Testis (tissue), 3 donors: ENCODE measurements around the gene HSD17B11. TPM values are rescaled to one million over a fixed set of nuclear protein-coding genes. Genes with fewer than 3 reads are reported as not detected.
A peak's percentile ranks its signal among the peaks of the same experiment; 100 is the strongest.
"Not testable (repeated sequence)": the region's sequence is repeated elsewhere in the genome, so short reads cannot be mapped to it uniquely, and the experiment has no call there.

ENCODE experiments used
- DNase-seq: peaks from one replicate; pipeline ENCODE4 v3.0.0-alpha.2; 2019
- H3K27ac ChIP-seq, 2 donors: fragments of 200-600 bp; sonication (generic); one replicate each; pipeline ENCODE4 v1.5.1; 2019
- H3K27me3 ChIP-seq: fragments of 200-600 bp; sonication (generic); one replicate; pipeline ENCODE4 v1.5.1; 2019
- H3K36me3 ChIP-seq: fragments of 200-600 bp; sonication (generic); one replicate; pipeline ENCODE4 v1.5.1; 2017; ENCODE audit warnings: low read depth; ENCODE audit errors: missing control alignments
- H3K4me1 ChIP-seq: fragments of 200-600 bp; sonication (generic); one replicate; pipeline ENCODE4 v1.5.1; 2019
- H3K4me3 ChIP-seq, 2 donors: fragments of 200-600 bp; sonication (generic); one replicate each; pipeline ENCODE4 v1.5.1; 2017 to 2019
- H3K9me3 ChIP-seq: fragments of 200-600 bp; sonication (generic); one replicate; pipeline ENCODE4 v1.5.1; 2017
- POLR2A ChIP-seq: fragments of 450-650 bp; IDR thresholded peaks from one replicate; pipeline ENCODE4 v1.6.1; 2017; ENCODE audit warnings: antibody characterized with exemption, mild to moderate bottlenecking, moderate library complexity
- WGBS, 2 donors: methylation state at CpG; one replicate each; pipeline ENCODE4 v1.1.5; 2018; 5-methylcytosine and 5-hydroxymethylcytosine counted together
- intact Hi-C: fragments of 100-400 bp; cut with DNase I; formaldehyde crosslinking; loops from one replicate; pipeline ENCODE4 v1.15.1; 2023; ENCODE audit warnings: low total_unique reads
- polyA plus RNA-seq: library from polyadenylated mRNA; stranded (reverse); fragments of 350-450 nt; fragmentation: Illumina TruSeq; extraction: RNeasy Lipid Tissue Mini Kit (QIAGEN cat#74804); gene quantifications from one replicate; pipeline ENCODE4 v1.2.3, GENCODE V29; 2014; ENCODE audit warnings: low read depth, low replicate concordance; ENCODE audit not compliant: insufficient read depth
- total RNA-seq, 2 donors: library from RNA; depleted of rRNA; stranded (reverse); fragments of >200 nt; gene quantifications; one replicate each; pipeline ENCODE4 v1.2.3, GENCODE V29; 2016
- TF ChIP-seq, protein P1 (sequence below), 3 experiments: fragments of 450-650 bp in 2 of 3; fragments of 200-600 bp in 1 of 3; sonication (generic) in 1 of 3; IDR thresholded peaks; one replicate each; pipeline ENCODE4 v1.5.1; 2016 to 2019; ENCODE audit warnings: antibody characterized with exemption in 3 of 3, mild to moderate bottlenecking in 2 of 3, moderate library complexity in 1 of 3

HSD17B11 gene
- total and polyA plus RNA-seq, 3 donors from 2014 or later, result 21.3 to 24.2 (median 22.7) TPM

GRCh38 chr4:87406462-87406861 is 15.5 kb upstream of the HSD17B11 start:
- DNase-seq, result no peak
- Histone ChIP-seq H3K27ac (no peak overlapping the region), H3K4me1 (peaks cover 7% of the 10 kb centered on the region), H3K9me3 (no peaks in the 10 kb centered on the region), H3K27me3 (no peaks in the 10 kb centered on the region), H3K4me3 (no peak overlapping the region), H3K36me3 (no peaks in the 10 kb centered on the region)
- no peak for TF ChIP-seq POLR2A
- intact Hi-C loops, result no loop called here
- 85 to 88% methylated on average over 6 of the region's 6 CpGs for WGBS, 2 donors

DNA sequence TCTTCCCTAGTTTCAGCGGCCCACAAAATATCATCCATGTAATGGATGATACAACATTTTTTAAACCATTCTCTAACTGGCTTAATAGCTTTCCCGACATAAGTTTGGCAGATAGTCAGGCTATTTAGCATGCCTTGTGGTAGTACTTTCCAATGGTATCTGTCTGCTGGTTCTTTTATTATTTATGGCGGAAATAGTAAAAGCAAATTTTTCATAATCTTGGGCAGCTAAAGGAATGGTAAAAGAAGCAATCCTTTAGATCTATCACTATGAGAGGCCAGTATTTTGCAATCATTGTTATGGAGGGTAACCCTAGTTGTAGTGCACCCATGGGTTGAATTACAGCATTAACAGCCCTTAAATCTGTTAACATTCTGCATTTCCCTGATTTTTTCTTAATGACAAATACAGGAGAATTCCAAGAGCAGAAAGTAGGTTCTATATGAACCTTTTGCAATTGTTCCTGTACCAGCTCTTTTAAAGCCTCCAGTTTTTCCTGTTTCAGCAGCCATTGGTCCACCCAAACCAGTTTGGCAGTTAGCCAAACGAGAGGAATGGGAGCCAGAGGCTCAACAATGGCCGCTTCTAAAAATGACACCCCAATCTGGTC is 14.3 kb upstream of the HSD17B11 start:
- H3K4me3 ChIP-seq, result no peak overlapping the region
- TF ChIP-seq, protein P1, sequence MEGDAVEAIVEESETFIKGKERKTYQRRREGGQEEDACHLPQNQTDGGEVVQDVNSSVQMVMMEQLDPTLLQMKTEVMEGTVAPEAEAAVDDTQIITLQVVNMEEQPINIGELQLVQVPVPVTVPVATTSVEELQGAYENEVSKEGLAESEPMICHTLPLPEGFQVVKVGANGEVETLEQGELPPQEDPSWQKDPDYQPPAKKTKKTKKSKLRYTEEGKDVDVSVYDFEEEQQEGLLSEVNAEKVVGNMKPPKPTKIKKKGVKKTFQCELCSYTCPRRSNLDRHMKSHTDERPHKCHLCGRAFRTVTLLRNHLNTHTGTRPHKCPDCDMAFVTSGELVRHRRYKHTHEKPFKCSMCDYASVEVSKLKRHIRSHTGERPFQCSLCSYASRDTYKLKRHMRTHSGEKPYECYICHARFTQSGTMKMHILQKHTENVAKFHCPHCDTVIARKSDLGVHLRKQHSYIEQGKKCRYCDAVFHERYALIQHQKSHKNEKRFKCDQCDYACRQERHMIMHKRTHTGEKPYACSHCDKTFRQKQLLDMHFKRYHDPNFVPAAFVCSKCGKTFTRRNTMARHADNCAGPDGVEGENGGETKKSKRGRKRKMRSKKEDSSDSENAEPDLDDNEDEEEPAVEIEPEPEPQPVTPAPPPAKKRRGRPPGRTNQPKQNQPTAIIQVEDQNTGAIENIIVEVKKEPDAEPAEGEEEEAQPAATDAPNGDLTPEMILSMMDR (IDR thresholded peaks at IDR 0.05), result no peak
- TF ChIP-seq POLR2A, result no peak
- intact Hi-C loops, result no loop called here
- DNase-seq, result no peak
- H3K4me1 ChIP-seq, result peaks cover 5% of the 10 kb centered on the region
- no peak overlapping the region for H3K27ac ChIP-seq
- H3K9me3 ChIP-seq, result no peaks in the 10 kb centered on the region
- no peaks in the 10 kb centered on the region for H3K36me3 ChIP-seq
- 85 to 86% methylated on average over 5 of the region's 5 CpGs for WGBS, 2 donors
- H3K27me3 ChIP-seq, result no peaks in the 10 kb centered on the region

GRCh38 chr4:87403732-87404131 is 12.7 kb upstream of the HSD17B11 start:
- H3K4me1 ChIP-seq, H3K4me3 ChIP-seq, DNase-seq, H3K9me3 ChIP-seq, intact Hi-C loops, H3K27ac ChIP-seq, H3K27me3 ChIP-seq, H3K36me3 ChIP-seq: not testable (repeated sequence)
- 69 to 76% methylated on average over 1 of the region's 1 CpG for WGBS, 2 donors

DNA sequence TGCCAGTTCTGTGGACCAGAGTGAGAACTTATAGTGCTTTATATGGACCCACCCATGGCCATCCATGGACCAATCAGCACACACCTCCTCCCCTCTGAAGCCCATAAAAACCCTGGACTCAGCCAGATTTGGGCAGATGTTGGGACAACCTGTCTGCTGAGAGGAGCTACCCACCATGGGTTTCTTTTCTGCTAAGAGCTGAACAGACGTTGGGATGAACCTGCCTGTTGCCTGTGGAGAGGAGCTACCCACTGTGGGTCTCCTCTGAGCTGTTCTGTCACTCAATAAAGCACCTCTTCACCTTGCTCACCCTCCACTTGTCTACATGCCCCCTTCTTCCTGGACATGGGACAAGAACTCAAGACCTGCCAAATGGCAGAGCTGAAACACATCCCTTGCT is 9.0 kb upstream of the HSD17B11 start:
- WGBS, 2 donors, result 71 to 87% methylated on average over 1 of the region's 1 CpG
- no peaks in the 10 kb centered on the region for H3K27me3 ChIP-seq
- no peak for DNase-seq
- no peak overlapping the region for H3K4me3 ChIP-seq
- H3K4me1 ChIP-seq, result no peaks in the 10 kb centered on the region
- no peaks in the 10 kb centered on the region for H3K9me3 ChIP-seq
- no peaks in the 10 kb centered on the region for H3K36me3 ChIP-seq
- intact Hi-C loops, result no loop called here
- no peak overlapping the region for H3K27ac ChIP-seq
- no peak for TF ChIP-seq POLR2A
- TF ChIP-seq, protein P1 (IDR thresholded peaks at IDR 0.05), result no peak

- H3K4me1 ChIP-seq, result no peaks in the 10 kb centered on the region
- DNase-seq, result no peak
- 91 to 93% methylated on average over 2 to 3 of the region's 3 CpGs for WGBS, 2 donors
- H3K4me3 ChIP-seq, result no peak overlapping the region
- no peaks in the 10 kb centered on the region for H3K27me3 ChIP-seq
- TF ChIP-seq, protein P1 (IDR thresholded peaks at IDR 0.05), result no peak
- TF ChIP-seq POLR2A, result no peak
- H3K9me3 ChIP-seq, result no peaks in the 10 kb centered on the region
- no peaks in the 10 kb centered on the region for H3K36me3 ChIP-seq
- intact Hi-C loops, result no loop called here
- no peak overlapping the region for H3K27ac ChIP-seq
Measured at GRCh38 chr4:87399148-87399547, 8.2 kb upstream of the HSD17B11 start.

DNA sequence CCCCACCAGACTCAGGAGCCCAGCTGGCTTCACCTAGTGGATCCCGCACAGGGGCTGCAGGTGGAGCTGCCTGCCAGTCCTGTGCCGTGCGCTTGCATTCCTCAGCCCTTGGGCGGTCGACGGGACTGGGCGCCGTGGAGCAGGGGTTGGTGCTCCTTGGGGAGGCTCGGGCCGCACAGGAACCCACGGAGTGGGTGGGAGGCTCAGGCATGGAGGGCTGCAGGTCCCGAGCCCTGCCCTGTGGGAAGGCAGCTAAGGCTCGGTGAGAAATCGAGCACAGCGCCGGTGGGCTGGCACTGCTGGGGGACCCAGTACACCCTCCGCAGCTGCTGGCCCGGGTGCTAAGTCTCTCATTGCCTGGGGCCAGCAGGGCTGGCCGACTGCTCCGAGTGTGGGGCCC is 4.9 kb upstream of the HSD17B11 start:
- H3K27me3 ChIP-seq, H3K4me1 ChIP-seq, H3K9me3 ChIP-seq, H3K27ac ChIP-seq, H3K36me3 ChIP-seq, intact Hi-C loops, DNase-seq: not testable (repeated sequence)
- H3K4me3 ChIP-seq, result peak overlapping the region in 1 of 2 donors; percentile 34
- 73% methylated on average over 20 of the region's 20 CpGs; no CpG with 5 or more reads in 1 of the 2 donors for WGBS, 2 donors

- WGBS, 2 donors, result 73 to 83% methylated on average over 23 of the region's 23 CpGs
- H3K27me3 ChIP-seq, H3K27ac ChIP-seq, intact Hi-C loops, H3K4me1 ChIP-seq, H3K9me3 ChIP-seq, H3K36me3 ChIP-seq, H3K4me3 ChIP-seq, DNase-seq: not testable (repeated sequence)
Measured at GRCh38 chr4:87395073-87395472, 4.1 kb upstream of the HSD17B11 start.
